Breast epithelium (tissue), 4 donors: ENCODE results near the gene RITA1. TPM values are rescaled to one million over a fixed set of nuclear protein-coding genes. Genes with fewer than 3 reads are reported as not detected.
A peak's percentile ranks its signal among the peaks of the same experiment; 100 is the strongest.

ENCODE experiments used
- DNase-seq, 2 donors: peaks; one replicate each; pipeline ENCODE4 v3.0.0-alpha.2; 2019; ENCODE audit warnings: low spot score in 2 of 2
- H3K27ac ChIP-seq, 2 donors: fragments of 200-600 bp; sonication (generic) in 1 of 2; one replicate each; pipeline ENCODE4 v1.5.1; 2016 to 2019; ENCODE audit warnings: mild to moderate bottlenecking in 1 of 2
- H3K27me3 ChIP-seq, 2 donors: fragments of 200-600 bp; sonication (generic) in 1 of 2; one replicate each; pipeline versions ENCODE4 v1.5.1 to v1.6.0; 2017 to 2019; ENCODE audit warnings: control low read depth in 1 of 2, mild to moderate bottlenecking in 1 of 2
- H3K36me3 ChIP-seq: fragments of 200-600 bp; one replicate; pipeline ENCODE4 v1.5.1; 2019
- H3K4me1 ChIP-seq, 2 donors: fragments of 200-600 bp; sonication (generic); one replicate each; pipeline ENCODE4 v1.5.1; 2016 to 2019; ENCODE audit warnings: control low read depth in 1 of 2
- H3K4me3 ChIP-seq, 3 donors: fragments of 200-600 bp; sonication (generic); 1 replicate in 2 of 3; 2 replicates in 1 of 3; pipeline ENCODE4 v1.5.1; 2016 to 2019; ENCODE audit warnings: mild to moderate bottlenecking in 3 of 3, moderate library complexity in 2 of 3
- H3K9me3 ChIP-seq, 2 donors: fragments of 200-600 bp; sonication (generic) in 1 of 2; one replicate each; pipeline ENCODE4 v1.5.1; 2016 to 2019; ENCODE audit warnings: control low read depth in 1 of 2
- CTCF ChIP-seq, 3 donors: fragments of 450-650 bp; IDR thresholded peaks; one replicate each; pipeline ENCODE4 v1.5.1; 2016 to 2017; ENCODE audit warnings: antibody characterized with exemption in 3 of 3, mild to moderate bottlenecking in 3 of 3, moderate library complexity in 3 of 3
- POLR2A ChIP-seq: fragments of 450-650 bp; IDR thresholded peaks from one replicate; pipeline ENCODE4 v1.6.1; 2016; ENCODE audit warnings: antibody characterized with exemption, mild to moderate bottlenecking, moderate library complexity
- POLR2AphosphoS5 ChIP-seq, 3 donors: sonication (generic); formaldehyde crosslinking; IDR thresholded peaks; one replicate each; pipeline ENCODE4 v1.6.1; 2017; ENCODE audit warnings: antibody characterized with exemption in 3 of 3
- intact Hi-C: fragments of 100-400 bp; cut with DNase I; formaldehyde crosslinking; loops from one replicate; pipeline ENCODE4 v1.15.1; 2023; ENCODE audit warnings: low total_unique reads
- total RNA-seq, 3 donors: library from RNA; depleted of rRNA; stranded (reverse); fragments of >200 nt; gene quantifications; one replicate each; pipeline ENCODE4 v1.1.0, GENCODE V29; 2016

Gene RITA1
- total RNA-seq, 3 donors from 2014 or later: 9.4 to 22.4 (median 15.4) TPM

- no peak for DNase-seq
- no peak for TF ChIP-seq POLR2AphosphoS5 (IDR thresholded peaks at IDR 0.05)
- TF ChIP-seq POLR2A: no peak
- TF ChIP-seq CTCF (IDR thresholded peaks at IDR 0.05): no peak
- H3K36me3 ChIP-seq: no peaks in the 10 kb centered on the region
- no peak overlapping the region for H3K27ac ChIP-seq
- H3K27me3 ChIP-seq: peaks cover 0 to 8% of the 10 kb centered on the region in 2 donors
- H3K4me3 ChIP-seq: no peak overlapping the region
- intact Hi-C loops: no loop called here
- H3K9me3 ChIP-seq: no peaks in the 10 kb centered on the region
- H3K4me1 ChIP-seq: no peaks in the 10 kb centered on the region
These were observed 33.9 kb upstream of the RITA1 start for GRCh38 chr12:113151655-113152054.

GRCh38 chr12:113152196-113152834 is 33.2 kb upstream of the RITA1 start:
- no peak for DNase-seq
- peaks cover 0 to 8% of the 10 kb centered on the region in 2 donors for H3K27me3 ChIP-seq
- H3K36me3 ChIP-seq: no peaks in the 10 kb centered on the region
- H3K27ac ChIP-seq: no peak overlapping the region
- TF ChIP-seq POLR2AphosphoS5 (IDR thresholded peaks at IDR 0.05): no peak
- TF ChIP-seq POLR2A: no peak
- no peak for TF ChIP-seq CTCF (IDR thresholded peaks at IDR 0.05)
- H3K9me3 ChIP-seq: no peaks in the 10 kb centered on the region
- H3K4me1 ChIP-seq: no peaks in the 10 kb centered on the region
- intact Hi-C loops: no loop called here
- H3K4me3 ChIP-seq: peak overlapping the region; percentile 27 to 64 (median 46)

- Histone ChIP-seq H3K27me3 (peaks cover 0 to 8% of the 10 kb centered on the region in 2 donors), H3K9me3 (no peaks in the 10 kb centered on the region), H3K27ac (no peak overlapping the region), H3K4me3 (peak overlapping the region; percentile 27 to 64 (median 46)), H3K36me3 (no peaks in the 10 kb centered on the region), H3K4me1 (no peaks in the 10 kb centered on the region)
- peak; percentile 63 to 66 for DNase-seq
- TF ChIP-seq POLR2A (no peak), CTCF (IDR thresholded peaks at IDR 0.05) (peak in 2 of 3 donors; percentile 32 to 41)
- intact Hi-C loops: no loop called here
These were observed 32.4 kb upstream of the RITA1 start for GRCh38 chr12:113152835-113153814.

- Histone ChIP-seq H3K9me3 (no peaks in the 10 kb centered on the region), H3K36me3 (no peaks in the 10 kb centered on the region), H3K4me1 (no peaks in the 10 kb centered on the region), H3K27me3 (peaks cover 0 to 8% of the 10 kb centered on the region in 2 donors), H3K4me3 (peak overlapping the region in 2 of 3 donors; percentile 25 to 48), H3K27ac (no peak overlapping the region)
- TF ChIP-seq POLR2AphosphoS5 (IDR thresholded peaks at IDR 0.05) (no peak), POLR2A (no peak), CTCF (IDR thresholded peaks at IDR 0.05) (no peak)
- intact Hi-C loops: no loop called here
- no peak for DNase-seq
These were observed 31.1 kb upstream of the RITA1 start for GRCh38 chr12:113154351-113154973.
